BJ (cell line): ENCODE measurements around the gene KIF16B. TPM values are rescaled to one million over a fixed set of nuclear protein-coding genes. Genes with fewer than 3 reads are reported as not detected.

Experiments used
- CTCF ChIA-PET: fragments of 350-600 bp; formaldehyde crosslinking; extraction: SDS; loops from one replicate; lab custom pipeline; 2021; ENCODE audit warnings: antibody characterized with exemption, inconsistent platforms; lab: Yijun Ruan, JAX
- POLR2A ChIA-PET: fragments of 300-600 bp; sonication (Branson Sonifier 250); formaldehyde crosslinking; extraction: SDS; loops from one replicate; lab custom pipeline; 2021; ENCODE audit warnings: antibody characterized with exemption; lab: Charles Lee
- DNase-seq: peaks from one replicate; pipeline ENCODE4 v3.0.0-alpha.2; 2011; ENCODE audit warnings: low read depth
- H3K27me3 ChIP-seq: 2 replicates; pipeline ENCODE4 v1.6.0; 2011; ENCODE audit warnings: low read length; ENCODE audit not compliant: control insufficient read depth, insufficient read depth
- H3K36me3 ChIP-seq: 2 replicates; pipeline ENCODE4 v1.5.1; 2011; ENCODE audit warnings: low read length; ENCODE audit not compliant: control insufficient read depth, insufficient read depth
- H3K4me3 ChIP-seq: 2 replicates; pipeline ENCODE4 v1.5.1; 2011; ENCODE audit warnings: low read depth, mild to moderate bottlenecking, control low read depth, low read length
- polyA plus RNA-seq: library from polyadenylated mRNA; depleted of rRNA; stranded (reverse); fragments of >200 nt; gene quantifications from 2 replicates; pipeline ENCODE4 v1.2.3, GENCODE V29; 2011
- TF ChIP-seq, protein P1 (sequence below): IDR thresholded peaks from 2 replicates; pipeline ENCODE4 v1.5.1; 2011; ENCODE audit warnings: low read depth, mild to moderate bottlenecking, control low read depth, inconsistent platforms, low read length, moderate library complexity; ENCODE audit not compliant: insufficient read depth

The KIF16B gene
- polyA plus RNA-seq, 1 experiment: 3.2 TPM

DNA sequence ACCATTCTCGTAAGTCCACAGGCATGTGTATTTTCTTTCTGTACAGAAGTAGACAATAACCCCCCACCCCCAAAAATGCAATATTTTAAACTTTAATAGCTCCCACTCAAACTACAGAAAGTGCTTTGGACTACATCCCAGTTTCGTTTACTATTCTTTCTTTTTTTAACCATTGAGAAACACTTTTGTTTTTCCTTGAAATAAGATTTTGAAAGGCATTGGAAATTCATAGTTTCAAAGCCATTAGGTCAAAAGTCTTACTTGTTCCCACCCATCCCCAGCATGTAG is 140.0 kb downstream of the KIF16B start:
- Histone ChIP-seq H3K4me3 (no peak overlapping the region), H3K36me3 (no peaks in the 10 kb centered on the region), H3K27me3 (no peaks in the 10 kb centered on the region)
- no peak for DNase-seq
- ChIA-PET POLR2A (no interaction called here), CTCF (interaction anchor here (0.9 to 1.2 kb wide), 2 partner anchors 12 to 14 kb away, joined by 3 read pairs; no protein-coding TSS in a partner anchor)
- TF ChIP-seq, protein P1, sequence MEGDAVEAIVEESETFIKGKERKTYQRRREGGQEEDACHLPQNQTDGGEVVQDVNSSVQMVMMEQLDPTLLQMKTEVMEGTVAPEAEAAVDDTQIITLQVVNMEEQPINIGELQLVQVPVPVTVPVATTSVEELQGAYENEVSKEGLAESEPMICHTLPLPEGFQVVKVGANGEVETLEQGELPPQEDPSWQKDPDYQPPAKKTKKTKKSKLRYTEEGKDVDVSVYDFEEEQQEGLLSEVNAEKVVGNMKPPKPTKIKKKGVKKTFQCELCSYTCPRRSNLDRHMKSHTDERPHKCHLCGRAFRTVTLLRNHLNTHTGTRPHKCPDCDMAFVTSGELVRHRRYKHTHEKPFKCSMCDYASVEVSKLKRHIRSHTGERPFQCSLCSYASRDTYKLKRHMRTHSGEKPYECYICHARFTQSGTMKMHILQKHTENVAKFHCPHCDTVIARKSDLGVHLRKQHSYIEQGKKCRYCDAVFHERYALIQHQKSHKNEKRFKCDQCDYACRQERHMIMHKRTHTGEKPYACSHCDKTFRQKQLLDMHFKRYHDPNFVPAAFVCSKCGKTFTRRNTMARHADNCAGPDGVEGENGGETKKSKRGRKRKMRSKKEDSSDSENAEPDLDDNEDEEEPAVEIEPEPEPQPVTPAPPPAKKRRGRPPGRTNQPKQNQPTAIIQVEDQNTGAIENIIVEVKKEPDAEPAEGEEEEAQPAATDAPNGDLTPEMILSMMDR: no peak

DNA sequence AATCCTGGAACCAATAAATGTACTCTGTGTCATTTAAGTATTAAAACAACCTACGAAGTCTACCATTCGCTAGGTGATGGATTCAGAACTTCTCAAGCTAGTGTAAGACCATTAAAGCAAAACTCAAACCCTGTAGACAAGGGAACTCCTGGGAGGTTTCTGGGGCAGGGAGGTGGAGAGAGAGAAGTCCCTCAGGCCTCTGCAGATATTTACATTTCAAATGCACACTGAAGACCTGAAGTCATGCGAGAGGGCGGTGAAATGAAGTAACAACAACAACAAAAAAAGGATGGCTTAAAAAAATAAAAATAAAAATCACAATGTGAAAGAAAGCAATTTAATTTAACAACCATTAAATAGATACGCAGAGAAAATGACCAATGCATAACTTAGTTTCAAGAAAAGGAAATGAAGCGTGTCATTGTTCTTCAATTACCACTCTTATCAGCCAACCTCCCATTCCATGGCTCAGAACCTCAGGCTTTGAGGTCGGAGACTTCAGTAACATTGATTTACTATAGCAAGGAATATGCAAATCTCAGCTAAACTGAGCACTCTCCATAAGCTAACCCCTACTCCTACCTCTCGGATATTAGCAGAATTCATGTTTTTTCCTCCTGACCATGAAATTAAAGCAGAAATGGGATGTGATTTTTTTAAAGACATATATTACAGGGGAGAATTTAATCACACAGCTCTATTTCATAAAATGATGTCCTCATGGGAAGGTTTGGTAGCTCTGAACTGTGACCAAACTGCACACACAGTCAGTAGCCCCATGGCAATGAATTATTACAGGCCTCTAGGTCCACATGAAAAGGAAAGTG is 140.6 kb downstream of the KIF16B start:
- CTCF ChIA-PET: interaction anchor here (0.9 to 1.2 kb wide), 3 partner anchors 12 to 111 kb away, joined by 3 read pairs; no protein-coding TSS in a partner anchor
- POLR2A ChIA-PET: no interaction called here

DNA sequence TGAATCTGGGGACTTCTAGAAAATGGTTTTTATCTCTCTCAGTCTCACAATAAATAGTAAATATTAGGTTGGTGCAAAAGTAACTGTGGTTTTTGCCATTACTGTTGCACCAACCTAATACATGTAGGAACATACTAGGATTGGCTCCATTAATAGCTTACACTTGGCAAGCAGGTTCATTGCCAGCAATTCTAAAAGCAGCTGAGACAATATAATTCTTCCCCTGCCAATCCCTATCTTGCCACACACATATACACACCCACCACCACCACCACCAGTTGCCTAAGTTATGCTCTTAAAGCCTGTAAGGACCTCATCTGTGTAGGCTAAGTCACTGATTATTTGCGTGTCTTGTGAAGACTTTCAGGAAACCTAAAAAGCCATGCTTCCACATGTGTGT is 145.1 kb downstream of the KIF16B start:
- no peaks in the 10 kb centered on the region for H3K36me3 ChIP-seq
- ChIA-PET CTCF (no interaction called here), POLR2A (no interaction called here)
- no peak overlapping the region for H3K4me3 ChIP-seq
- H3K27me3 ChIP-seq: no peaks in the 10 kb centered on the region
- DNase-seq: no peak
- TF ChIP-seq, protein P1: no peak

More for the DNA sequence above, 140.6 kb downstream of the KIF16B start:
- Histone ChIP-seq H3K4me3 (no peak overlapping the region), H3K27me3 (no peaks in the 10 kb centered on the region), H3K36me3 (no peaks in the 10 kb centered on the region)
- TF ChIP-seq, protein P1: no peak
- DNase-seq: no peak

DNA sequence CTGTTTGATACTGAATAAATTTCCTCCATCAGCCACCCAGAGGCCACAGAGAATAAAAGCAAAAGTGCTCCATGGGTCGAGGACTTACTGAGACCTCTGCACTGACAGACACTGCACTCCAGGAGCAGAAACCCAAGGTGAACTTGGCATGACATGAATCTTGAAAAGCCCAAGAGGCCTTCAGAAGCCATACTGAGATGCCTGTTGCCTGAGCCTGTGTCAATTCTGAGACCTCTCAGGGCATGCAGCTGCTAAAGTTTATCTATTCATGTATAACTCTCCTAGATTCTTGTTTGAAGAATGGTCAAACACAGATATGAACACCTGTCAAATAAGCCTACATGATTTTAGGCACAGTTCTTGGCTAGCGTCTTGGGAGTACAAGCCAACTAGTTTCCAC is 145.7 kb downstream of the KIF16B start:
- CTCF ChIA-PET: no interaction called here
- H3K36me3 ChIP-seq: no peaks in the 10 kb centered on the region
- no peaks in the 10 kb centered on the region for H3K27me3 ChIP-seq
- POLR2A ChIA-PET: no interaction called here
- TF ChIP-seq, protein P1: no peak
- no peak overlapping the region for H3K4me3 ChIP-seq
- DNase-seq: no peak

DNA sequence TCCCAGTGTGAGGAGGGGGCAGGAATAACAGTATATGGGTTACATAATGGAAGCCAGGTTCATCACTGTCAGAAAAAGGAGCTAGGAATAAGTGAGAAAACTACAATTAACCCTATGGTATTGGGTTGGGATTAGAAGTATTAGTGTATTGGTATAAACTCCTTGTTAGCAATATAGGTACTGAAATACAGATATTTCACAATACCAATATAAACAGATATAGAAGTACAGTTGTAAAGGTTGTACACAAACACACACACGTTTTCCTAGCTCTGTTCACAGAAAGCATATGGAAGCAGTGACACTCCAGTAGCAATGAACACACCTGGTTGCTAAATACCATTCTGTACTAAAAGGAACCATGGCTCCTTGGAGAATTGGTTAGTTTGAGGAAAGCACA is 148.5 kb downstream of the KIF16B start:
- H3K36me3 ChIP-seq: no peaks in the 10 kb centered on the region
- ChIA-PET POLR2A (no interaction called here), CTCF (no interaction called here)
- DNase-seq: no peak
- H3K4me3 ChIP-seq: no peak overlapping the region
- TF ChIP-seq, protein P1: no peak
- no peaks in the 10 kb centered on the region for H3K27me3 ChIP-seq
